Dermis blood vessel endothelial cell (primary cell): Measurements from ENCODE around the gene ATG2A. TPM values are rescaled to one million over a fixed set of nuclear protein-coding genes. Genes with fewer than 3 reads are reported as not detected.
A peak's percentile ranks its signal among the peaks of the same experiment; 100 is the strongest.

Experiments used
- DNase-seq: peaks from one replicate; pipeline ENCODE4 v3.0.0; 2010
- total RNA-seq: library from RNA; depleted of rRNA; stranded (reverse); fragments of >200 nt; gene quantifications from 2 replicates; pipeline ENCODE4 v1.2.3, GENCODE V29; 2014

ATG2A gene
- total RNA-seq, 1 donor from 2014 or later: 17.7 TPM

DNA sequence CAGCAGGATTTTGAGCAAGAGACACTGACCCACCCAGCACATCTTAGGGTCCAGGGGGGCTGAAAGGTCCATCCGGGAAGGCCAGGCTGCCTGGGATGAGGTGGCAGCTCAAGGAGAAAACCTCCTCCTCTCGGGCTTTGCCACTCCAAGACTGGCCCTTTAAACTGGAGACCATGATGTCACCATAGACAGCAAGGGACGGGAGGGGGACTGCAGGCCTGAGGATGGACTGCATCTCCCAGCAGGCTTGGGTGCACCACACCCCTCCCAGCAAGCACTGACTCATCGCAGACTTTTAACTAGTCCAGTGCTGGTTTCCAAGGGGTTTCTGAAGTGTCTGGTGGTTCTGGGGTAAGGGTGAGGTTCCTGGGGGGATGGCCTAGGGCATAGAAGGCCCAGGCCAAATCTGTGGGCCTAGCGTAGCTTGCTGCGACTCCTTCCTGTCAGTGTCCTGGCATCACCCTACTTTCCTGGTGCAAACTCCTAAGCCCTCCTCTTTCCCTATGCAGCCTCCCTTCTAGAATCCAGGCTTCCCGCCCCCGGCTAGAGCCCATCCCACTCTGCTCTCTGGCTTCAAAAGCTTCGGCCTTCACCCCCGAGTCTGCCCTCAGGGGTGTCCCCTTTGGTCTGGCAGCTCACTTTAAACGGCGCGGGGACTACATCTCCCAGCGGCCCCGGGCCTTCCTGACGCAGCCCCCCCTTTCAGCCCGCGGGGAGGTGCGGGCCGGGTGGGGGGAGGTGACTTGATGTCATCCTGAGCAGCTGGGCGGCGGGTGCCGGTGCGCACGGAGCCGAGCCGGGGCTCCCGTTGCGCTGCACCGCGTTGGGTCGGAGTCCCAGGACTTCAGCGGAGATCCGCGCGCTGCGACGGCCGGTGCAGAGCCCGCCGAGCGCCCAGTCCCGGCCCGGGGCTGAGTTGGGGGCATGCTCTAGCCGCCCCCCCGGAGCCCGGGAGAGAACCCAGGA is 7.2 kb upstream of the ATG2A start, which contains the start of gene PPP2R5B:
Gene PPP2R5B (plus strand): TSS at position 746 of the 966 bp plus-strand sequence. CDS start 1,046 bp downstream, outside the sequence.
- peak; percentile 94 for DNase-seq

DNA sequence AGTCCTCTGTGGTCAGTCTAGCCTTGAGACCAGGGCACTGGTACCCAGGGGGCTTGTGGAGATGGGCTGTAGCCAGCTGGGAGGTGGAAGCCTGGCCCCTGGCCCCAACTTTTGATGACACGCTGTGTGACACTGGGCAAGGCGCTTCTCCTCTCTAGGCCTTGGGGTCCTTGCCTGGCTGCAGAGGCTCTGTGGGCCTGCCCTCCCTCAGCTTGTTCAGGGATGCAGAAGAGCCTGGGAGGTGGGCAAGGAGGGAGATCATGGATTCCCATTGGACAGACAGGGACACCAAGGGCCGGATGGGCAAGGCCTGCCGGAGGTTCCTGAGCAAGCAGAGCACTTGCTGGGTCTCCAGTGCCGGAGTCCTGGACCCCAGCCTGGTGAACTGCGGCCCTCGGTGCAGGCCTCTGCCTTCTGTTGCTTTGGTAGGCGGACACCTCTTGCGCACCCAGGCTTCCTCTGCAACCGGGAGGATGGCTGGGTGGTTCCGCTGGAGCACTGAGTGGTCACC is 6.2 kb upstream of the ATG2A start:
- no peak for DNase-seq

DNA sequence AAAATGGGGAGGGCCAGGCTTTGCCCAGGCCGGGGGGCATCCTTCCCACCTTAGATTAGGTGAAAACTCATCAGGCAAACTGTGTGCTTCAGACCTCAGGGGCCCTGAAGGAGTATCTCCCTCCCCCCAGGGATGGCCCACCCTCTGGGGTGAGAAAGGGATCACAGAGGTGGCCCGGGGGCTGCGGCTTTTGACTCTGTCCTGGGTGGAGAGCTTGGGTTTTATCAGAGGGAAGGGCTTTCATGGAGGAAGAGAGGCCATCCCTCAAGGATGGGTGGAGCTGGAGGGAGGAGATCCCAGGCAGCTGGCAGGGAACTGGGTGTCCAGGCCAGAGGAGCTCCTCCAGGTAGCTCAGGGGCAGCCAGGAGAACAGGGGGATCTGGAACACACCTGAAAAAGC is 4.4 kb upstream of the ATG2A start:
- DNase-seq: no peak

DNA sequence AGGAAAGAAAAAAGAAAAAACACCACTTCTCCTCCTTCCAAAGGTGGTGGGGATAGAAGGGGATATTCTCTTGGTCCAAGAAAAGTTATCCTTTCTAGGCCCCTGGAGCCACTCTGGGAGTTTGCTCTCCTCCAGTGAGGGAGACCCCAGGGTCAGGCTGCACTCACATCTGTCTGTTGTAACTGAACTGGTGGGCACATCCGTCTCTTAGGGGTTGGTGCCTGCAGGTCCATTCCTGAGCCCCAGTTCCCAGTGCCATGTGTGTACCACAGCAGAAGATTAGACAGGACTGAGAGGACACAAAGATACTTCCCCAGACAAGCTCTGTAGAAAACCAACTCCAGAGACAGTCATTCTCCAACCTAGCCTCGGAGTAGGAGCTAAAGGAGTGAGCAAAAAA is 3.1 kb upstream of the ATG2A start:
- DNase-seq: no peak

DNA sequence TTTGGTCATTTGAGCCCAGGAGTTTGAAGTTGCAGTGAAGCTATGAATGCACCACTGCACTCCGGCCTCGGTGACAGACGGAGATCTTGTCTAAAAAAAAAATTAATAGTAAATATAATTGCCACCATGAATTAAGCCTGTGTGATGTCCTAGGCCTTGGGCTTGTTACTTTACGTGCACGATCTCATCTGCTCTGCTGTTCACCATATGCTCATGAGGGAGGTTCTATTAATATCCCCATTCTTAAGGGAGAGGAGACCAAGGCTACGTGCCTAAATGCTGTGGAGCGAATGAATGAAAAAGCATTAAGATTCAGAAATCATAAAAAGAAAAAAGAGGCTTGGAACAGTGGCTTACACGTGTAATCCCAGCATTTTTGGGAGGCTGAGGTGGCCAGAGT is 2.6 kb upstream of the ATG2A start:
- no peak for DNase-seq

DNA sequence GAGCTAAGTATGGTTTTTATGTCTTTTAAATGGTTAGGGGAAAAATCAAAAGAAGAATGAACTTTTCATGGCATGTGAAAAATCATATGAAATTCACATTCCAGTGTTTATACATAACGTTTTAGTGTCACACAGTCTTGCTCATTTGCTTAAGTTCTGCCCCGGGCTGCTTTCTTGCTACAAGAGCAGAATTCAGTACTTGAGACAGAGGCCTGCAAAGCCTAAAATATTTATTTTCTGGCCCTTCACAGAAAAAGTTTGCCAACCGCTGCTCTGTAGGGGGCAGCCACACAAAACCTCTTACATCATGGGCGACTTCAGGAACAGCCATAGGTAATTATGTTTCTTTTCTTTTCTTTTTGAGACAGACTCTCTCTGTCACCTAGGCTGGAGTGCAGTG is 1.0 kb upstream of the ATG2A start:
- DNase-seq: peak; percentile 59

DNA sequence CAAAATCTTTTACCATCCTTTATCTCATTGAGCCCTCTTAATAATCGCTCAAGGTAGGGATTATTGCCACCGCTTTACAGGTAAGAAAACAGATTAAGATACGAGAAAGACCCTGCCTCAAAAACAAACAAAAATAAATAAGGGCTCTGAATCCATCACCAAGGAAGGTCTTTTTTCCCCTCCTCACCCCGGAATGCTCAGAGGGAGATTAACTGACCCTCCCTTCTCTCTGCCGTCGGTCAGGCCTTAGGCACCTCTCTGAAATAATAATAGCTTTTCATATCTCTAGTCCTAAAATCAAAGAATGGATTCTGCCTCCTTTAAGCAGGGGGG is 620 bp upstream of the ATG2A start:
- DNase-seq: no peak

DNA sequence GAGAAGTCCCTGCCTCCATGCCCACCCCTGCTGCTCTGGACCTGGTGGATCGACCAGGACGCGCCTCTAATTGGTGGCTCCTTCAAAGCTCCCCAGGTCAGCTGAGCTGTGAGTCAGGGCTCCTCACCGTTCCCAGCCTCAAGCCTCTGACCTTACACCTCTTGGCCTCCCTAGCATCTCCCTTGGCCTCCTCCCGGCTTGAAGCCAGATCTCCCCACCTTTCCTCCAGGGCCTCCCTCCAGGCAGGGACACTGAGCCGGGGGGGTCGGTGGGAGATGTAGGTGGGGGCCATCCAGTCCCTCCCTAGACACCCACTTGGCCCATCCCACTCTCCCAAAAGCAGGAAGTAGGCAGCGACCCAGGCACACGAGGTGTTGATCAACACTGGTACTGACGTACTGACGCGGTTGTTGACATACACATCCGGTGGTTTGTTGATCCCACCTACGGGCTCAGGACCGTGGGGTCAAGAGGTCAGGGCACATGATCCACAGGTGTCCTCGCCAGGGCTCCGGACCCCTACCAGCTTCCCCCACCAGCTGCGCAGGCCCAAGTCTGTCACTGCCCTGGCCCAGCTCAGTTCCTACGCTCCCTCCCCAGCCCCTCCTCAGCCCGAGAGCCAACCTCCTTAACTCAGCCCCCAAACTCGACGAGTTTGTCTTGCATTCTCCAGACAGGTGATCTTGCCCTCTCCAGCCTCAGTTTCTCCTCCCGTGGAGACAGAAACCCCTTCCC is 802 bp downstream of the ATG2A start:
- peak; percentile 44 for DNase-seq

DNA sequence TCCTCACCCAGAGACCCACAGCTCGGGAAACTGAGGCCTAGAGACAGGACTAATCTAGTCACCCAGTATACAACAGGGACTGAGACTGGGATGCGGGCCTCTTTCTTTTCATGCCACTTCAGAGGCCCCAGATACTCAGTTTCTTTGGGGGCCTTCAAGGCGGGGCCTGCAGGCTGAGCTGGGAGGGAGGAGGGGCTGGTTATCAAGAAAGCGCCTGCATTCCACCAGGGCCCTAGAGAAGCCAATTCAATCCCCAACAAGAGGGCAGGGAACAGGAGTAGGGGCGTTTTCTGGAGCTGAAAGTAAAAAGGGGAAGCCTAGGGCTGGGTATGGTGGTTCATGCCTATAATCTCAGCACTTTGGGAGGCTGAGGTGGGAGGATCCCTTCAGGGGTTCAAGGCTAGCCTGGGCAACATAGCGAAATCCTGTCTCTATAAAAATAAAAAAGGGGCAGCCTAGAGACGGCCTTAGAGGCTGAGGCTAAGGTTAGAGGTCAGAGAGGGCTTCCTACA is 1.6 kb downstream of the ATG2A start:
- no peak for DNase-seq

DNA sequence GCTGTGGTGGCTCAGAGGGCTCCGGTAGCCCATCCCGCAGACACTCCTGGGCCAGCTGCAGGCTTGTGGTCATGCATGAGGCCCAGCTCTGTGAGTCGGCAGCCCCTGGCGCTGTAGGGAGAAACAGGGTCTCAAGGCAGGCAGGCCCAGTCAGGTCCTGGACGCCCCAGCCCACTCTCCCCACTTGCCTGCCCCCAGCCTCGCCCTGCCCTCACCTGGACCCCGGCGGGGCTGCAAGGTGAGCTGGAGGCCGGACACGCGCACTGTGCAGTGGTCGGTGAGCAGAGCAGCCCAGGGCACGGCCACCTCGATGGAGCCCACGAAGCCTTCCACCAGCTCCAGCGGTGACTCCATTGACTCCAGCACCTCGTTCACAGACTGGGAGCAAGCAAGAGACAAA is 2.9 kb downstream of the ATG2A start:
- DNase-seq: no peak

DNA sequence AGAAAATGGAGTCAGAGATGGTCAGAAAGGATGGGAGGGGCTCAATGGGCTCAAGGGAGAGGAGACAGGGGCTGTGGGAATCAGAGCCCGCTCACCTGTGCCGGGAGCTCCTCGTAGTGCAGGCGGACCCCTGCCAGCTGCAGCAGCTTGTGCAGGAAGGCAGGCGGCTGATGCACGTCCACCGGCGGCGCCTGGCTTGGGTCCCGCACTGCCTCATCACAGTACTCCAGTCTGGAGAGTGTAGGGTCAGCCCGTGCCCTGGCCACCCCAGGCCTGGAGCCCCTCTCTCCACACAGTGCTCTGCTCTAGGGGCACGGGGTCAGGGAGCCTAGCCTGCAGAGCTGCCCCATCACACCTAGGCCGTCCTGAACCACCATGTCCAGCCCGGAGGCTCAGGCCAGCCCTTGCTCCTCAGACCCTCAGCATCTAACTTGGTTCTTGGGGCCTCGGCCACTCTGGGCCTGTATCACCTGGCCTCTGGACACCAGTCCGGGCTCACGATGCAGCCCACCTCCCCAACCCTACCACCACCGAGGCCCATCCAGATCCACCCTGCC is 3.8 kb downstream of the ATG2A start:
- no peak for DNase-seq

DNA sequence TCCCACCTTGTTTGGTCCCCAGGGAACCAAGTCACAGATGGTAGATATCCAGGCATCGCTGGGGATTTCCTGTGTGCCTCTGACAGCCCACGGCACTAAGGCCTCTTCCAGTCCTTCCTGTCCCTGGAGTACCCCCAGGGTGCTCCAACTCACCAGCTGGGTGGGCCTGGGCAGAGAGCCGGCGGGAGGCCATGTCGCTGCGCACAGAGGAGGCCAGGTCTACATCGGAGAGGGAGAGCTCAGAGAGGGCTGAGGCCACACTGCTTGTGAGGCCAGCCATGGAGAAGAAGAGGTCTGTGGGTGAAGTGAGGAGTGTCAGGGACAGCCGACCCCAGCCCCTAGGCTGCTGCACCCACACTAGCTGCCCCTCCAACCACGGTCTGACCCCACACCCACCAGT is 5.3 kb downstream of the ATG2A start:
- no peak for DNase-seq

DNA sequence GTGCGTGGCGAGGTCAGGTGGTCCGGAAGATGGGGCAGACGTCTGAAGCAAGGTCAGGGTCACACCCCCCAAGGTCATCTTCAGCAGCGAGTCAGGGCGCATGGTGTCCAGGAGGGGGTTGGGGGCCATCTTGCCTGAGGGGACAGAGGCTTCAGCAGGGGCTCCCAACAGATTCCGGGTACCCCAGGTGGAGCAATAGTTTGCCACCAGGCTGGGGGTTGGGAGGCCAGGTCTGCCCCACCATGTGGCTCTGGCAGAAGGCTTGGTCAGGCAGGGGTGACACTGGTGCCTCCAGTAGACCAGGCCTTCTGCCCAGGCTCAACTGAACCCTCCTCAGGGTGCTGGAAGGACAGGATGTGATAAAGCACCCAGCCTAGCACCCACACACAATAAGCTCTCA is 5.9 kb downstream of the ATG2A start:
- DNase-seq: no peak

DNA sequence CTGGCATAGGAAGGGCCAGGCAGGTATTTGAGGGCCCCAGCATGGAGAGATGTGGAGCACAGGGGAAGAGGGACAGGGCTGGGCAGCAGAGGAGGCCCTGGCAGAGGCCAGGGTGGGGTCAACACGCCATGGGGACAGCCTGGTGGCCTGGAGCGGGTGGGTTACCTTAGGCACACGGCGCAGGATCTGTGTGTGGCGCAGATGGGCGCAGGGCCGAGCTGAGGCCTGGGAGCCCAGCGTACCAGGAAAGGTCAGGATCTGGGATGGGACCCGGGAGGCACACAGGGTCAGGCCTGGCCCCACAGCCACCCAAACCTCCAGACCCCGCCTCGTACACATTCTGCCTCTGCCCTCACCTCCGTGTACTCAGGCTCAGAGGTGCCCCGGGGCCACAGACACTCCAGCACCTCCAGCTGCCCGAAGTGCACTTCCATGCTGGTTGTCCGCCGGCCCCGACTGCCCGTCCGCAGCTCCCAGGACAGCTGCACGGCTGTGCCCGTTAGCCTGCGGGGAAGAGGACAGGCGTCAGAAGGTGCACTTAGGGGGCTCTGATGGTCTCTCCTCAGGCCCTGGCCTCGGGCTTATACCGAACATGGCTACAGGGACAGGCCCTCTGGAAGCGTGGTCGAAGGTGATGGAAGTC is 6.4 kb downstream of the ATG2A start:
- DNase-seq: no peak

DNA sequence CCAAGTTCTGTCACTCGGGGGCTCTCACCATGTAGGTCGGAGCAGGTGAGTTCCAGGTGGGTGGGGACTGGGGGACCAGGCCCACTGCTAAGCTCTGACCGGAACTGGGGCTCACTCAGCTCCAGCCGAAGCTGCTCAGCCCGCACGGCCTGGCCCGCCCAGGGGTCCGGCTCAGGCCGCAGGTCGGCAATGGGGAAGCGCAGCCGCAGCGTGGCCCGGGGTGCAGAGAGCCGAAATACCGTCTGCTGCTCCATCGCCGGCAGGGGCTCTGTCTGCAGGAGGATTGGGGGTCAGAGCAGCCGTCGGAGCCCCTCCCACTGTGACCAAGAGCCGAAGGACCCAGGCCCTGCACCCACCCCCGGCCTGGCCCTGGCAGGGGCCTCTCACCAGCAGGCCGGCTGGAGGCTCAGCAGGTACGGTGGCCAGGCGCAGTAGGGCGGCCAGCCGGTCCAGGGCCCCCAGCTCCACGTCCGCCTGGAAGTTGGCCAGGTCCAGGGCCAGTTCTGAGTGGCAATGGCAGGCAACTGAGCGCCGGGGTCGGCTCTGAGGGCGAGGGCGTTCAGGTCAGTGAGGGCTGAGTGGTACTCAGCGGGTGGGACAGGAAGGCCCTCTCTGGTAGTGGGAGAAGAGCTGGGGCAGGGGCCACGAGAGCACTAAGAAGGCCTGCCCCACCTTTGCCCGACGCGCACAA is 7.2 kb downstream of the ATG2A start:
- DNase-seq: no peak

DNA sequence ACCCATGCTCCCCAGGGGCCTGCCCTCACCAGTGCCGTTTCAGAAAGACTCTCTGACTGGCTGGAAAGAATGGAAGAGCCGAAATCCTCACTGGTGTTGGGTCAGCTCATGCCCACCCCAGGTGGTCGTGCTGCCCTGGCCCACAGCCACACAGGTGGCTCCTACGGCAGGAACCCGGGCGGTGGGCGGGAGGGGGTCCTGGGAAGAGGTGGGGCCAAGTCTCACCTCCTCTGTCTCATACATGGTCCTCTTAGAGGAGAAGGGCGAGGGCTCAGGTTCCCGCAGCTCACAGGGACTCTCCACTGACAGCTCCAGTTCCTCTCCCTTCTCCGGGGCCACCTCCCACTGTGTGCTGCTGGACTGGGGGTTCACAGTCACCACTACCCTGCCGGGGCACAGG is 8.2 kb downstream of the ATG2A start:
- no peak for DNase-seq

DNA sequence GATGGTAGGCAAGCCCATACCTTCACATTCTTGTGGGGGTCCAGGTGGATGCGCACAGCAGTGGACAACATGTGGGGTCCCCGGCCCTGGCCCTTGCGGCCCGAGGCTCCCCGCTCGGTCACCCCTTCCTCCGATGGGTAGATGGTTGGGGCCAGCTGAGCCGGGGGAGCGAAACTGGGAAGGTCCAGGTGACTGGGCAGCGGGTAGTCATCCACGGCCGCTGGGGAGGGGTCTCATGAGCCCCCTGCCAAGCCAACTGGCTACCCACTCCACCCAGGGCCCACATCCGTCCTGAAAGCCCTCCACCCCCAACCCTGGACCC is 10.7 kb downstream of the ATG2A start:
- no peak for DNase-seq

DNA sequence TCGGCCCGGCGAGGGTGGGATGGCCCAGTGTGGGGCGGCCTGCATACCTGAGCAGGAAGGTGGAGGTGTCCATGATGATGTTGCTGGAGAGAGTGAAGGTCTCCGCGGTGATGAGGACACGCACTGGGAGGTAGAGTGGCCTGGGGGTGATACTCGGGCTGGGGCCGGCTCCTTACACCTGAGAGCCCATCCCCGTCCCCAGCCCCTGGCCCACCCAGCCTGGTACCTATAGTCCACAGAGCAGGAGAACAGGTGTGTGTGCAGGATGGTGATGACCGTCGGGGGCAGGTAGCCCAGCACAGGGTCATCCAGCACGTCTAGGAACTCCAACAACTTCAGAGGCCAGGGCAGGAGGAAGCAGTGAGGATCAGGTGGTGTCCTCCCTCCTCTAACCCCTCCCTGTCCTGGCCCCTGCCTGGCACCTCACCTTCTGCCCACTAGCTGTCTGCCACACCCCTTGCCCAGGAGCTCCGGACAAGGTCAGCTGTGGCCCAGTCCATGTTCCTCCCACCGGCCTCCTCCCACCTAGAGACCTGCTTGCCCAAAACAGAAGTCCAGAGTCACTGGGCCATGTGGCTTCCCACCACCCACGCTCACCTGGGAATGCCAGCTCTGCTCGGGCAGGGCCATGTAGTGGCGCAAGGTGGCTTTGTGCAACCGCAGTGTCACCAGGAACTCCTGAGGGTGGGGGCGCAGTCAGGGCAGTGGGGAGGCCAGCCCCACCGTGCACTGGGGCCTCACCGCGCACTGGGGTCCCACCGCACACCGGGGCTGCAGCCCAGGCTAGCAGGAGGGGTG is 11.3 kb downstream of the ATG2A start:
- DNase-seq: no peak

DNA sequence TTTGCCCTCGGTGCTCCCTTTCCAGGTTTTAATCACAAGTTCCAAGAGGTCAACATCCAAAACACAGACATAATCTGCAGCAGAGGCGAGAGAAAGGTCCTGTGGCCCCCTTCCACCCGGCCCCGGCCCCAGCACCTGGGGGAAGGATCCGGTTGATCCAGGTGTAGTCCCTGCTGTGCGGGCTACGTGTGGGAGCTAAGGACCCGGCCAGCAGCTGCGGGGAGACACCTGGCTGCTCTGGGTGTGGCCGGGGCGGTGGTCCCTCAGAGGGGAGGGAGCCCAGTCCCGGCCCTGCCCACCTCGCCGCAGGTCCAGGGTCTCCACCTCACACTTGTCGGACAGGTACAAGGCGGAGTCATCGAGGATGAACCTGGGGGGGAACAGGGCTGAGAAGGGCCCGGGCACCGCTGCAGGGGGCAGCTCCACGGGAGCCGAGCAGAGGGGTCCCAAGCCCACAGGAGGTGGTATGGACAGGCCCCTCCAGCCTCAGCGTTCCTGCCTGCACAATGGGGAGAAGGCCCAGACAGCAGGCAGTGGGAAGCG is 13.6 kb downstream of the ATG2A start:
- no peak for DNase-seq

DNA sequence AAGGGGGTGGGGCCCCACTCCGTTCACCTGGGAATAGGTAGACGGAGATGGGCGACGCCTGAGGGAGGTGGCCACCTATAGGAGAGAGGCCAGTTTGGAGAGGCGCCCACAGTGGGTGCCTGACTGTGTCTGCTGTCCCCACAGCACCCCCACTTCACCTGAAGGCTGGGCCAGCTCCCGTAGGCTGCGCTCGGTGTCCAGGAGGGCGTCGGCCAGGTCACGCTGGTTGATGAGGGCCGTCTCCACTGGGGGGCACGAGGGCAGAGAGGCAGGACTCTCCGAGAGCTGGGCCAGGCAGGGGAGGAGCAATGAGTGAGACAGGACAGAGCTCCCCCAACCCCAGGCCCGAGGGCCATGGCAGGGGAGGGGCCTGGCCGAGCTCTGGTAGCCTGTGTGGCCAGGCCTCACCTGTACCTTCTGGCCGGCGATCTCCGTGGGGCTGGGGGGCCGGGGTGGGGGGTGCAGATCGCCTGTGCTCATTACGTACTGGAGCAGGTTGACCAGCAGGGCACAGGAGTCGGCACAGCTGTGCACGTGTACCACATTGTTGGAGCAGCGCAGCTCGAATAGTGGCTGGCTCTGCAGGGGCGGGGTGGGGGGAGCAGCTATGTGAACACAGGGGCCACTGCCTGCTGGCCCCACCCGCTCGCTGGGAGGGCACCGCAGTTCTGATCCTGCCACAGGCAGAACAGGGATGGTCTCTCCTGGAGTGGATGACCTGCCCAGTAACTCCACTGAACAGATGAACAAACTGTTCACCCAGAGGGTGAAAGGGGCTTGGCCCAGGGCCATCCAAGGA is 14.7 kb downstream of the ATG2A start:
- DNase-seq: no peak
